Stimulated activated naive CD8-positive, alpha-beta T cell treated with anti-CD3 and anti-CD28 coated beads, Interleukin-15, Interleukin-2, amounts not matched to agents 100 U/mL and 50 U/mL, for 24 hours (primary cell): ENCODE results near the gene IKBKE.

ENCODE experiments used
- ATAC-seq: fragments of 150-1000 bp; cut with Tn5 transposase; one replicate; pipeline ENCODE4 v1.10.0; 2021
- DNase-seq: peaks from one replicate; pipeline ENCODE4 v3.0.0; 2021

IKBKE gene

DNA sequence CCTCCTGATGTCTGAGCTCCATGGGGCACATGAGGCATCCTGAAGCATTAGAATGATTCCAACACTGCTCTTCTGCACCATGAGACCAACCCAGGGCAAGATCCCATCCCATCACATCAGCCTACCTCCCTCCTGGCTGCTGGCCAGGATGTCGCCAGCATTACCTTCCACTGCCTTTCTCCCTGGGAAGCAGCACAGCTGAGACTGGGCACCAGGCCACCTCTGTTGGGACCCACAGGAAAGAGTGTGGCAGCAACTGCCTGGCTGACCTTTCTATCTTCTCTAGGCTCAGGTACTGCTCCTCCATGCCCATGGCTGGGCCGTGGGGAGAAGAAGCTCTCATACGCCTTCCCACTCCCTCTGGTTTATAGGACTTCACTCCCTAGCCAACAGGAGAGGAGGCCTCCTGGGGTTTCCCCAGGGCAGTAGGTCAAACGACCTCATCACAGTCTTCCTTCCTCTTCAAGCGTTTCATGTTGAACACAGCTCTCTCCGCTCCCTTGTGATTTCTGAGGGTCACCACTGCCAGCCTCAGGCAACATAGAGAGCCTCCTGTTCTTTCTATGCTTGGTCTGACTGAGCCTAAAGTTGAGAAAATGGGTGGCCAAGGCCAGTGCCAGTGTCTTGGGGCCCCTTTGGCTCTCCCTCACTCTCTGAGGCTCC is 26.0 kb downstream of the IKBKE start:
- DNase-seq, result no peak
- ATAC-seq, result peak; percentile 26

DNA sequence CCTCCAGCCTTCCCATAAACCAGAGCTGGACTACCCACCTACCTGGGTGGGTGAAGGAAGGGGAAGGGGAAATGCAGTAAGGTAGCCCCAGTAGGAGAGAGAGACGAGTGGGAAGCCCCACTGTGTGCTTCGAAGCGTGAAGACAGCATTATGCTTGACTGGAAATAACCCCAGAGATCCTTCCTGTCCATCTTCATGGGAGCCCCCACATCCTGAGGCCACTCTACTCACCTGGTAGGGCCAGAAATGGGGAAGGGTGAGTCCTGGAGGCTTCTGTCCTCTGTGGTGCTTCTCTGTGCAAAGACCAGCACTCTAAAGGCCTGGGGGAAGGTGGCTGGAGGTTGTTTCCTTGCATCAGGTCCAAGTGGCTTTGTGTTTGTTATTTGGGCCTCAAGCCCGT is 27.1 kb downstream of the IKBKE start:
- DNase-seq (no peak), ATAC-seq (no peak)

- ATAC-seq (no peak), DNase-seq (no peak)
Observed at GRCh38 chr1:206497774-206498173, 27.5 kb downstream of the IKBKE start.

- DNase-seq (no peak), ATAC-seq (no peak)
Observed at GRCh38 chr1:206498685-206499084, 28.4 kb downstream of the IKBKE start.

GRCh38 chr1:206500046-206500445 is 29.8 kb downstream of the IKBKE start:
- DNase-seq (no peak), ATAC-seq (no peak)

DNA sequence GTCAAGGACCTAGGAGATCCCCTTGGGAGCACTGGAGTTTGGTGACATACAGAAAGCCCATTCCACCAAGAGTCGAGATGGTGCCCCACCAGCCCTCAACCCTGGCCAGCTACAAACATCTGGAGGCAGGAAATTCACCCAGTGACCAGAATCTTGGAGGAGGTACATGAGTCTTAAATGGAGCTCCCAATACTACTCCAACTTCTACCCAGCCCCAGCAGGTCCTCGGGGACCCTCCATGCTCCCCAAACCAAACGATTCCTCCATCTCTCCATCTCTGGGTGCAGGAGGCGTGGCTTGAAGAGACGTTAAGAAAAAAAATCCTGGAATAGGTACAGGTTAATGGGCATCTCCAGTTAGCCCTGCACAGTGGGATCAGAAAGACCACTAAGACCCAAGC is 31.6 kb downstream of the IKBKE start:
- ATAC-seq (no peak), DNase-seq (no peak)

GRCh38 chr1:206502403-206502802 is 32.1 kb downstream of the IKBKE start:
- DNase-seq (no peak), ATAC-seq (no peak)

DNA sequence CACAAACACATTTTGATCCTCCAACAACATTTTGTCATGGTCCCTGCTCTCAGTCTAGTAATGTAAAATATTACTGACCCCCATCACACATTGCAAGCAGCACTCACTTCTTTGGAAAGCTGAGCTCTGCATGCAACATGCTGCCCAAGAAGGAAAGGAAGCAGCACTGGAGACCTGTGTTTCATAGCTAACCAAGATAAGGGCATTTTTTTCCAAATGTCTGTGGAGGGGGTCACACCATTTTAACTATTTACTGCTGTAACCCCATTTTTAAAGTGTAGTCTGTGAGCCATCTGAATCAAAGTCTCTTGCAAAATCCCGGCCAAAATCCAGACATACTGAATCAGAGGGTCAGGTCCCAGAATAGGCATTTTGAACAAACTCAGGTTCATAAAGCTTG is 32.5 kb downstream of the IKBKE start:
- DNase-seq (no peak), ATAC-seq (no peak)

DNA sequence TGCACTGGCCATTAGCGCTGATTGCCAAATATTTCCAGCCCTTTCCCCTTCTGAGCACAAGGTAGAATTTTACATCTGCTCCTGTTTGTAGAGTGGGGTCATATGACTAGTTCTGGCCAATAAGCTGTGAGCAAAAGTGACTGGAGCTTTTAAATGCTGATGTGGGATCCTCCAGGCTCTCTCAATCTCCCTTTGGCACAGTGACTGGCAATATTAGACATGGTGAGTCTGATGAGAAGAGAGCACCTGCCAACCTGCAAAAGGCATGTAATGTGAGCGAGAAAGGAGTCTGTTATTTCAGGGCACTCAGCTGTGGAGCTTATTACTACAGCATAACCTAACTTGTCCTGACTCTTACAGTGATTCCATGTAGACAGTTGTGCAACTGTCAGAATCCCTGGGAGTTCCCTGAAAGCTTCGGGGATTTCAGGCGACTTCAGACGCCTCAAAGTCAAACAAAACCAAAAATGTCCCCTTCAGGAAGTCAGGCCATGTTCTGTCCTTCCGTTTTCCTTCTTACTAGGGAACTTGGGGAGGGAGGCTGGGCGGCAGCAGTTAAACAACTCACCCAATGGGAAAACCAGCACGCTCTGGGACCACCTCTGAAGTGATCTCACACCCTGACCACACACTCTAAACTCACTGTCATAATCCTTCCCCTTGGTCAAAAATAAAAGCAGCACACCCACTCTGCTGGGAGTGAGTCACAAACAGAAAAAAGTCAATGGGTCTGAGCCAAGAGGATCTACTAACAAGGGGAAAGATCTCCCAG is 33.5 kb downstream of the IKBKE start:
- ATAC-seq (peak; percentile 91), DNase-seq (peak; percentile 73)

DNA sequence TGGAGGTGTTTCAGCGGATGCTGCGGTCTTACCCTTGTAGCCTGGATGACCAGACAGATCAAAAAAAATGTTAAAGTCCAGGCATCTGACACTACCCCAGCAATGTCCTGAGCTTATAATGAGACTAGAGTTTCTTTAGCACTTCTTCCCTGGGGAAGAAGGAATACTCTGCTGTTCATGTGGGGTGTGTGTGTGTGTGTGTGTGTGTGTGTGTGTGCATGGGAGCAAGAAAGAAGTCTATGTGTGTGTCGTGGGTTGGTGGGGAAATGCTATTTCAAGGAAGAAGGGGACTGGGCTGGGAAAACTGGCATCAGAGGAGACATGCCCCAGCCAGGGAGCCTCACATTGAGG is 34.1 kb downstream of the IKBKE start:
- ATAC-seq (no peak), DNase-seq (no peak)

GRCh38 chr1:206505702-206506355 is 35.6 kb downstream of the IKBKE start:
- ATAC-seq (no peak), DNase-seq (no peak)

DNA sequence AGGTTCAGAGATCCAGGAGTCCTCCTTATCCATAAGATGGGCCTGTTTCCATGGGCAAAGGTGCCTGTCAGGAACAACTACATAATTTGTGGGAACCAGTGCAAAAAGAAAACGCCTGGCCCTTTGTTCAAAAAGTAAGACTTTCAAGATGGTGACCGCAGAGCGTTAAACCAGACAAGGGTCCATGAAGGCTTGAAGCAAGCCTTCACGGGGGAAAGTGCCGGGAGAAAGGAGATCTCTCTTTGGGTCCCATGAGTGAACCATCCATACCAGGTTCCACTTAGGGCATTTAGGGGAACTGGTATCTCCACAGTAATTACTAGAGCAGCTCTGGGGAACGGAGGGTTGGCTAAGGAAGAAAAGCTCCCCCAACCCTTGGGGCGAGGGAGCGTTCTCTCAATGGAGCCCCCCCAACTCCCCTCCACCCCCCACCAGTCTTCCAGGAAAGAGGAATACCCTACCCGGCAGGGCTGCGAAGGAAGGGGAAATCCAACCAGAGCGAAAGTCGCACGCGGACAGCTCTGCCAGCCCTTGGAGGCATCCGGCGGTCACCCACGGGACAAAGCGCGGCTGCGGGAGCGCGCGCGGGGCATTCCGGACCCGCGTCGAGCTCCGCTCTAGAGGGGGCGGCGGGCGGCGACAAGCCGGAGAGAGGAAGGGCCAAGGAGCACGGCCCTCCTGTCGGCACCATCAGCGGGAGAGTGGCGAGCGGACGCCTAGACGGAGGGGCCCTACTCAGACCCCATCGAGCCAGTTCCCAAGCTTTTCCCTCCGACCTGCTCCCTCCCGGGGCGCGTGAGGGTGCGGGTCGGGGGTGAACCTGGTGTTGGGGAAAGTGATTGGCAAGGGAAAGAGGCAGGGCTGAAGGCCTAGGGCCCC is 36.4 kb downstream of the IKBKE start:
- no peak for ATAC-seq
- peak; percentile 56 for DNase-seq

GRCh38 chr1:206507284-206508129 is 37.2 kb downstream of the IKBKE start, which contains the start of gene RASSF5:
RASSF5 (plus strand) TSS chr1:206507531; CDS start chr1:206507603, 72 bp downstream.
- peak; percentile 89 for DNase-seq

DNA sequence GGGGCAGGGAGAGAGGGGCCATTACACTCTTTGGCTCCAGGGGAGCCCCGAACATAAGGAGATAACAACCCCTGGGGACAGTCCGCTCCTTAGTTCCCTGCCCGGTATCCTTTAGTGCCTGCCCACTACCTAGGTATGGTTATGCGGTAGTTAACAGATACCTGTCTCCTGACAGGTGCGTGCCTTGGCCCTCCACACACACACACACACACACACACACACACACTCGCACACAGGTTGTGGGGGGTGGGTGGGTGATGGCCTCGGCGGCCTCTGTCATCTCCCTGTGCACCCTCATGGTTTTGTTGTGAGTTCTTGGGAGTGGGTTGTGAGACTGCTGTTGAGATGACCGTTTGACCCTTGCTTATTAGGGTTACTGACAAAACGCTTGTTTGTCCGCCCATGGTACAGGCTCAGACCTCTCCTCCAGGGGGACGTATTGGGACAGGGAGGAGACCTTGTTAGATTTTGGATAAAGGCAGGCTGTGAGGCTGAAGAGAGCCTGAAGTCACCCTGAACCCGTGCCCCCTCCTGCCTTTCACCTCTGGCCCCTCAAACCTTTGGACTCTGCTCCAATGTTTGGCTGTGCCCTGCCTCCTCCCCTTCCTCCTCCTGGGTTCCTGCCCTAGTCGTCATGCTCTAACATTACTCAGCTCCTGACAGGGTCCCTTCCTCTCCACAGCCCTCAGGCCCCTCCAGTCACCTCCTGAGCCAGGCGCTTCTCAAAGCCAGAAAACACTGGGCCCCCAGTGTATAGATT is 38.0 kb downstream of the IKBKE start:
- ATAC-seq, result no peak

More at GRCh38 chr1:206507284-206508129, 37.2 kb downstream of the IKBKE start, which contains the start of gene RASSF5:
- peak; percentile 71 for ATAC-seq

DNA sequence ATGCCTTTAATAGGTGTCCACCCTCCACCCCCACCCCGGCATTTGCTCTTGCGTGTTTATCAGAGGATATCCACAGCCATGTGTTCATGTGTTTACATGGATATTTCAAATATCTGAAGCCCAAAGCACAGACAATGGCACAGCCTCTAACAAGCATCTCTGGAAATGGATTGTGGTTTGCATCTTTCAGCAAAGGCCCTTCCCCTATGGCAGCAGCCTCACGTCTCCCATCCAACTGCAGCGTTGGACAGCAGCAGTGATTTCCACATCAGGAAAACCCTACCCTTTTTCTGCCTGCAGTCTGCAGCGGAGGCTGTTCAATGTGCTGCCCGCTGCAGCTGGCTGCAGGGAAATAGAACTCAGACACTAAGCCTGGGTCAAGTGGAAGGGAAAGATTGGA is 38.7 kb downstream of the IKBKE start:
- ATAC-seq (no peak), DNase-seq (no peak)

More for the DNA sequence above, 38.0 kb downstream of the IKBKE start:
- DNase-seq, result no peak

- ATAC-seq, result no peak
- DNase-seq, result no peak
Observed at GRCh38 chr1:206509612-206510257, 39.5 kb downstream of the IKBKE start.

DNA sequence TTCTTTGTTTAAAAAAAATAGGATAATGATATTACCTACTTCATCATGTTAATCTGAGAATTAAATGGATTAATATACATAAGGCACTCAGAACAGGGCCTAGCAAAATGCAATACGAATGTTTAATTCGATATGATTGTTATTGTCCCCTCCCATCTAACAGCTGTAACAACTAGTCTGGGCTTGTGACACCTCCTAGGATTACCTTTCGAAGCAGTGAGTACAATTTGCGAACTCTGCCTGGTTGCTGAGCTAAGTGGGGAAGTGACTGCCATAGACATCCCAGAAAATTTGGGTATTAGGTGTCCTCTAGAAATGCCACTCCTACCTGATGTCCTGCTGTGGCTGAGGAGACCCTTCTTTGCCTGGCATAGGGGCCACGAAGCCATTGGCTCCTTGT is 40.1 kb downstream of the IKBKE start:
- DNase-seq (no peak), ATAC-seq (no peak)

- ATAC-seq (no peak), DNase-seq (no peak)
Observed at GRCh38 chr1:206511362-206512057, 41.2 kb downstream of the IKBKE start.
